ENCODE results near the gene ZC3H12A.
"Not testable (repeated sequence)": the region's sequence is repeated elsewhere in the genome, so short reads cannot be mapped to it uniquely, and the experiment has no call there.

- TF ChIP-seq, protein P1, sequence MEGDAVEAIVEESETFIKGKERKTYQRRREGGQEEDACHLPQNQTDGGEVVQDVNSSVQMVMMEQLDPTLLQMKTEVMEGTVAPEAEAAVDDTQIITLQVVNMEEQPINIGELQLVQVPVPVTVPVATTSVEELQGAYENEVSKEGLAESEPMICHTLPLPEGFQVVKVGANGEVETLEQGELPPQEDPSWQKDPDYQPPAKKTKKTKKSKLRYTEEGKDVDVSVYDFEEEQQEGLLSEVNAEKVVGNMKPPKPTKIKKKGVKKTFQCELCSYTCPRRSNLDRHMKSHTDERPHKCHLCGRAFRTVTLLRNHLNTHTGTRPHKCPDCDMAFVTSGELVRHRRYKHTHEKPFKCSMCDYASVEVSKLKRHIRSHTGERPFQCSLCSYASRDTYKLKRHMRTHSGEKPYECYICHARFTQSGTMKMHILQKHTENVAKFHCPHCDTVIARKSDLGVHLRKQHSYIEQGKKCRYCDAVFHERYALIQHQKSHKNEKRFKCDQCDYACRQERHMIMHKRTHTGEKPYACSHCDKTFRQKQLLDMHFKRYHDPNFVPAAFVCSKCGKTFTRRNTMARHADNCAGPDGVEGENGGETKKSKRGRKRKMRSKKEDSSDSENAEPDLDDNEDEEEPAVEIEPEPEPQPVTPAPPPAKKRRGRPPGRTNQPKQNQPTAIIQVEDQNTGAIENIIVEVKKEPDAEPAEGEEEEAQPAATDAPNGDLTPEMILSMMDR (IDR thresholded peaks at IDR 0.05), result not testable (repeated sequence)
- TF ChIP-seq POLR2A (IDR thresholded peaks at IDR 0.05), result not testable (repeated sequence)
These were observed 43.9 kb downstream of the ZC3H12A start for GRCh38 chr1:37518241-37518640.
